GM12878 (cell line): Measurements from ENCODE around the gene CABP7. TPM values are rescaled to one million over a fixed set of nuclear protein-coding genes. Genes with fewer than 3 reads are reported as not detected.

Experiments
- ATAC-seq: fragments of 200-7000 bp; cut with Tn5 transposase; 3 replicates; pipeline ENCODE4 v1.9.1; 2020; ENCODE audit warnings: mild to moderate bottlenecking, moderate library complexity
- BruUV-seq: library from RNA; stranded (reverse); fragments of 400-500 nt; replicated peaks from 2 replicates; lab custom pipeline; 2021; lab: Mats Ljungman, UMichigan
- CTCF ChIA-PET: fragments of 300-600 bp; sonication (Branson Sonifier 250); formaldehyde crosslinking; extraction: SDS; loops from one replicate; lab custom pipeline; 2021; ENCODE audit warnings: inconsistent platforms; lab: Yijun Ruan, JAX
- POLR2A ChIA-PET: fragments of 350-600 bp; formaldehyde crosslinking; extraction: SDS; loops from one replicate; lab custom pipeline; 2021; ENCODE audit warnings: inconsistent platforms; lab: Charles Lee
- RAD21 ChIA-PET: fragments of 300-600 bp; sonication (Branson Sonifier 250); formaldehyde crosslinking; loops from one replicate; lab custom pipeline; 2023; ENCODE audit warnings: antibody characterized with exemption; ENCODE audit not compliant: unreplicated experiment; lab: Charles Lee
- SMC1A ChIA-PET: fragments of 300-600 bp; sonication (Branson Sonifier 250); formaldehyde crosslinking; loops from one replicate; lab custom pipeline; 2023; ENCODE audit not compliant: unreplicated experiment, uncharacterized antibody; lab: Charles Lee
- DNase-seq: peaks from one replicate; pipeline ENCODE4 v3.0.0-alpha.2; 2011; ENCODE audit warnings: low read depth, low spot score
- FAIRE-seq: peaks from 3 replicates; lab custom pipeline; 2011; peaks lifted over from hg19 to GRCh38; lab: Jason Lieb, UNC
- H2AFZ ChIP-seq: 2 replicates; pipeline ENCODE4 v1.6.0; 2011; ENCODE audit warnings: low read depth, low read length, control low read depth; ENCODE audit not compliant: control insufficient read depth
- H3K27ac ChIP-seq: 2 replicates; pipeline ENCODE4 v1.5.1; 2011; ENCODE audit warnings: control low read depth; ENCODE audit not compliant: control insufficient read depth, insufficient read depth
- H3K27me3 ChIP-seq, 2 experiments: replicated peaks in 1 of 2; 2 replicates each; pipeline versions ENCODE4 v1.6.0 to v1.6.1; 2011; ENCODE audit warnings: low read length in 1 of 2; ENCODE audit not compliant: control insufficient read depth in 2 of 2, insufficient read depth in 2 of 2
- H3K36me3 ChIP-seq, 2 experiments: 2 replicates each; pipeline ENCODE4 v1.5.1; 2011; ENCODE audit warnings: low read length in 1 of 2; ENCODE audit not compliant: control insufficient read depth in 2 of 2, insufficient read depth in 2 of 2
- H3K4me1 ChIP-seq: 2 replicates; pipeline ENCODE4 v1.6.1; 2011; ENCODE audit warnings: mild to moderate bottlenecking, low read length, moderate library complexity, mixed read lengths; ENCODE audit not compliant: control insufficient read depth, insufficient read depth
- H3K4me2 ChIP-seq: 2 replicates; pipeline ENCODE4 v1.6.0; 2011; ENCODE audit warnings: control low read depth; ENCODE audit not compliant: control insufficient read depth, insufficient read depth
- H3K4me3 ChIP-seq: fragments of 200-600 bp; sonication (generic); 2 replicates; pipeline ENCODE4 v1.5.1; 2016
- H3K79me2 ChIP-seq: 2 replicates; pipeline ENCODE4 v1.6.0; 2011; ENCODE audit warnings: low read length; ENCODE audit not compliant: control insufficient read depth, insufficient read depth
- H3K9ac ChIP-seq: 2 replicates; pipeline ENCODE4 v1.8.0; 2011; ENCODE audit warnings: low read length, control low read depth, mixed read lengths; ENCODE audit not compliant: control insufficient read depth, insufficient read depth
- H3K9me3 ChIP-seq: replicated peaks from 3 replicates; pipeline ENCODE4 v1.5.1; 2011; ENCODE audit warnings: mild to moderate bottlenecking, low read length; ENCODE audit not compliant: control insufficient read depth, insufficient read depth
- H4K20me1 ChIP-seq: 2 replicates; pipeline ENCODE4 v1.6.0; 2011; ENCODE audit not compliant: control insufficient read depth, insufficient read depth
- BHLHE40 ChIP-seq, 2 experiments: fragments of 450-650 bp in 1 of 2; IDR thresholded peaks; 2 replicates each; pipeline ENCODE4 v1.6.1; 2011 to 2017; ENCODE audit warnings: low read depth in 2 of 2, borderline replicate concordance in 1 of 2, improper control_type of control experiment in 1 of 2, low read length in 1 of 2, mild to moderate bottlenecking in 1 of 2
- ETV6 ChIP-seq, 2 experiments: fragments of 450-650 bp in 1 of 2; IDR thresholded peaks in 1 of 2; conservative IDR thresholded peaks in 1 of 2; 2 replicates each; pipeline ENCODE4 v1.6.1; 2014; ENCODE audit warnings: antibody characterized with exemption in 1 of 2, borderline replicate concordance in 1 of 2, low read depth in 1 of 2, mild to moderate bottlenecking in 1 of 2, moderate library complexity in 1 of 2
- HDAC6 ChIP-seq: fragments of 200-600 bp; sonication (generic); IDR thresholded peaks from one replicate; pipeline ENCODE4 v1.8.0; 2017; ENCODE audit warnings: antibody characterized with exemption; ENCODE audit not compliant: unreplicated experiment
- IKZF1 ChIP-seq: fragments of 450-650 bp; conservative IDR thresholded peaks from 2 replicates; pipeline ENCODE4 v1.6.1; 2017; ENCODE audit warnings: antibody characterized with exemption, mild to moderate bottlenecking
- KLF5 ChIP-seq: fragments of 450-650 bp; IDR thresholded peaks from 2 replicates; pipeline ENCODE4 v1.6.1; 2014; ENCODE audit warnings: mild to moderate bottlenecking; ENCODE audit not compliant: partially characterized antibody
- LARP7 ChIP-seq: fragments of 450-650 bp; IDR thresholded peaks from 2 replicates; pipeline ENCODE4 v1.6.1; 2017; ENCODE audit warnings: mild to moderate bottlenecking
- NFYA ChIP-seq: IDR thresholded peaks from 2 replicates; pipeline ENCODE4 v1.6.1; 2011; ENCODE audit warnings: low read depth, mild to moderate bottlenecking, low read length, improper control_type of control experiment, borderline replicate concordance
- RUNX3 ChIP-seq: IDR thresholded peaks from 2 replicates; pipeline ENCODE4 v1.6.1; 2012; ENCODE audit warnings: low read length, inconsistent platforms
- SREBF1 ChIP-seq: IDR thresholded peaks from 2 replicates; pipeline ENCODE4 v1.6.1; 2012; ENCODE audit warnings: mild to moderate bottlenecking, low read length
- ZSCAN29 ChIP-seq: fragments of 450-650 bp; IDR thresholded peaks from 2 replicates; pipeline ENCODE4 v1.6.1; 2017; ENCODE audit warnings: mild to moderate bottlenecking, moderate library complexity
- ZZZ3 ChIP-seq: IDR thresholded peaks from 2 replicates; pipeline ENCODE4 v1.6.1; 2011; ENCODE audit warnings: low read depth; ENCODE audit not compliant: control insufficient read depth, insufficient read length
- WGBS: methylation state at CpG from one replicate; pipeline ENCODE4 v1.1.6; 2016; ENCODE audit warnings: low lambda C conversion rate; ENCODE audit not compliant: insufficient replicate concordance, insufficient coverage; ENCODE audit errors: missing lambda C conversion rate; 5-methylcytosine and 5-hydroxymethylcytosine counted together
- in situ Hi-C: fragments of 300-500 bp; cut with MboI; formaldehyde crosslinking; loops from 9 replicates; pipeline ENCODE4 v1.14.3; 2018; ENCODE audit warnings: mixed read lengths
- intact Hi-C: fragments of 100-400 bp; cut with micrococcal nuclease; formaldehyde crosslinking; loops from one replicate; pipeline ENCODE4 v1.14.2; 2022; ENCODE audit not compliant: unreplicated experiment
- polyA plus RNA-seq, 11 experiments: library from polyadenylated mRNA; depleted of rRNA in 4 of 11; unstranded in 6 of 11; stranded (reverse) in 5 of 11; fragments of >200 nt; fragmentation: Nextera tagmentation in 4 of 11; fragmentation: Illumina TruSeq in 1 of 11; extraction: Ambion mirVana in 4 of 11; extraction: Trizol in 1 of 11; gene quantifications; 1 replicate in 1 of 11; 2 replicates in 10 of 11; pipeline versions ENCODE4 v1.2.1 to v1.2.3, GENCODE V29; 2011 to 2016; ENCODE audit warnings: inconsistent platforms in 2 of 11, missing spikeins in 2 of 11, low read depth in 1 of 11
- total RNA-seq, 4 experiments: library from RNA; depleted of rRNA in 3 of 4; stranded (reverse); fragments of >200 nt in 3 of 4; fragmentation: Illumina TruSeq in 1 of 4; extraction: Trizol in 1 of 4; gene quantifications; 2 replicates each; pipeline versions ENCODE4 v1.2.1 to v1.2.3, GENCODE V29; 2013 to 2021
- TF ChIP-seq, protein P1 (sequence below): IDR thresholded peaks from 2 replicates; pipeline ENCODE4 v1.6.1; 2011; ENCODE audit warnings: low read depth, mild to moderate bottlenecking, low read length, moderate library complexity, borderline replicate concordance; ENCODE audit errors: extremely low read depth
- TF ChIP-seq, protein P2 (sequence below): fragments of 450-650 bp; IDR thresholded peaks from 2 replicates; pipeline ENCODE4 v1.6.1; 2016; ENCODE audit warnings: mild to moderate bottlenecking, moderate library complexity, borderline replicate concordance
- TF ChIP-seq, protein P3 (sequence below): IDR thresholded peaks from 2 replicates; pipeline ENCODE4 v1.6.1; 2011; ENCODE audit warnings: low read depth, low read length, improper control_type of control experiment, borderline replicate concordance
- TF ChIP-seq, protein P4 (sequence below): IDR thresholded peaks from 2 replicates; pipeline ENCODE4 v1.6.1; 2012; ENCODE audit warnings: low read depth, low read length, improper control_type of control experiment

CABP7 gene
- total and polyA plus RNA-seq, 10 of the 15 experiments (the other 5 are each of a cell fraction or from before 2014, with no cell fraction given) = 0.02 to 0.18 (median 0.05) TPM; not detected in 5

DNA sequence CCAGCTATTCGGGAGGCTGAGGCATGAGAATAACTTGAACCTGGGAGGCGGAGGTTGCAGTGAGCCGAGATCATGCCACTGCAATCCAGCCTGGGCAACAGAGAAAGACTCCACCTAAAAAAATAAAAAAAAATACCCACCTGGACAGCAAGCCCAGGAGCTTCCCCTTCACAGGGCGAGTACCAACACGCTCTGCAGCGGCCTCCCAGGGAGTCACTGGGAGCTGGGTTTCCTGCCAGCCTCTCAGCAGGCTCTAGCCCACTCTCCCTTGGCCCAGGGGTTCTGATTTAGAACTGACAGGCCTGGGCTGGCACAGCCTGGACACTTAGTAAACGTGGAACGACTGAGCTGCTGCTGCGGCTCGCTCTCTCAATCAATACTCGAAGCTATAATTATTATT, 2.0 kb upstream of the CABP7 start:
- Histone ChIP-seq H3K27me3 (peaks cover 3 to 6% of the 10 kb centered on the region in 2 experiments; a peak in 2 of 4 replicates), H3K9ac (no peak overlapping the region), H3K27ac (no peak overlapping the region), H3K36me3 (no peaks in the 10 kb centered on the region), H3K4me1 (no peaks in the 10 kb centered on the region), H3K9me3 (no peaks in the 10 kb centered on the region), H2AFZ (no peak overlapping the region), H3K79me2 (no peaks in the 10 kb centered on the region), H3K4me3 (no peak overlapping the region), H3K4me2 (no peak overlapping the region), H4K20me1 (no peaks in the 10 kb centered on the region)
- POLR2A ChIA-PET = no interaction called here
- intact Hi-C loops (no loop called here), in situ Hi-C loops (no loop called here)
- DNase-seq = no peak
- FAIRE-seq = no peak
- ATAC-seq = no peak
- no TSS peak for BruUV-seq
- CTCF ChIA-PET = interaction anchor here (0.6 to 1.1 kb wide), 2 partner anchors 288 to 370 kb away, joined by 3 to 4 read pairs; no protein-coding TSS in a partner anchor
- SMC1A ChIA-PET = interaction anchor here (1.2 kb wide), 1 partner anchor 287 kb away, joined by 3 read pairs; no protein-coding TSS in a partner anchor
- 41% methylated on average over 11 of the region's 11 CpGs for WGBS
- RAD21 ChIA-PET = no interaction called here
- no peak for TF ChIP-seq SREBF1
- no peak for TF ChIP-seq RUNX3
- no peak for TF ChIP-seq LARP7
- TF ChIP-seq, protein P1, sequence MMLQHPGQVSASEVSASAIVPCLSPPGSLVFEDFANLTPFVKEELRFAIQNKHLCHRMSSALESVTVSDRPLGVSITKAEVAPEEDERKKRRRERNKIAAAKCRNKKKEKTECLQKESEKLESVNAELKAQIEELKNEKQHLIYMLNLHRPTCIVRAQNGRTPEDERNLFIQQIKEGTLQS = no peak
- no peak for TF ChIP-seq ZSCAN29
- TF ChIP-seq, protein P2, sequence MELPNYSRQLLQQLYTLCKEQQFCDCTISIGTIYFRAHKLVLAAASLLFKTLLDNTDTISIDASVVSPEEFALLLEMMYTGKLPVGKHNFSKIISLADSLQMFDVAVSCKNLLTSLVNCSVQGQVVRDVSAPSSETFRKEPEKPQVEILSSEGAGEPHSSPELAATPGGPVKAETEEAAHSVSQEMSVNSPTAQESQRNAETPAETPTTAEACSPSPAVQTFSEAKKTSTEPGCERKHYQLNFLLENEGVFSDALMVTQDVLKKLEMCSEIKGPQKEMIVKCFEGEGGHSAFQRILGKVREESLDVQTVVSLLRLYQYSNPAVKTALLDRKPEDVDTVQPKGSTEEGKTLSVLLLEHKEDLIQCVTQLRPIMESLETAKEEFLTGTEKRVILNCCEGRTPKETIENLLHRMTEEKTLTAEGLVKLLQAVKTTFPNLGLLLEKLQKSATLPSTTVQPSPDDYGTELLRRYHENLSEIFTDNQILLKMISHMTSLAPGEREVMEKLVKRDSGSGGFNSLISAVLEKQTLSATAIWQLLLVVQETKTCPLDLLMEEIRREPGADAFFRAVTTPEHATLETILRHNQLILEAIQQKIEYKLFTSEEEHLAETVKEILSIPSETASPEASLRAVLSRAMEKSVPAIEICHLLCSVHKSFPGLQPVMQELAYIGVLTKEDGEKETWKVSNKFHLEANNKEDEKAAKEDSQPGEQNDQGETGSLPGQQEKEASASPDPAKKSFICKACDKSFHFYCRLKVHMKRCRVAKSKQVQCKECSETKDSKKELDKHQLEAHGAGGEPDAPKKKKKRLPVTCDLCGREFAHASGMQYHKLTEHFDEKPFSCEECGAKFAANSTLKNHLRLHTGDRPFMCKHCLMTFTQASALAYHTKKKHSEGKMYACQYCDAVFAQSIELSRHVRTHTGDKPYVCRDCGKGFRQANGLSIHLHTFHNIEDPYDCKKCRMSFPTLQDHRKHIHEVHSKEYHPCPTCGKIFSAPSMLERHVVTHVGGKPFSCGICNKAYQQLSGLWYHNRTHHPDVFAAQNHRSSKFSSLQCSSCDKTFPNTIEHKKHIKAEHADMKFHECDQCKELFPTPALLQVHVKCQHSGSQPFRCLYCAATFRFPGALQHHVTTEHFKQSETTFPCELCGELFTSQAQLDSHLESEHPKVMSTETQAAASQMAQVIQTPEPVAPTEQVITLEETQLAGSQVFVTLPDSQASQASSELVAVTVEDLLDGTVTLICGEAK = no peak
- TF ChIP-seq HDAC6 = no peak
- TF ChIP-seq, protein P3, sequence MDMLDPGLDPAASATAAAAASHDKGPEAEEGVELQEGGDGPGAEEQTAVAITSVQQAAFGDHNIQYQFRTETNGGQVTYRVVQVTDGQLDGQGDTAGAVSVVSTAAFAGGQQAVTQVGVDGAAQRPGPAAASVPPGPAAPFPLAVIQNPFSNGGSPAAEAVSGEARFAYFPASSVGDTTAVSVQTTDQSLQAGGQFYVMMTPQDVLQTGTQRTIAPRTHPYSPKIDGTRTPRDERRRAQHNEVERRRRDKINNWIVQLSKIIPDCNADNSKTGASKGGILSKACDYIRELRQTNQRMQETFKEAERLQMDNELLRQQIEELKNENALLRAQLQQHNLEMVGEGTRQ = no peak
- no peak for TF ChIP-seq BHLHE40 (IDR thresholded peaks at IDR 0.05; ENCODE audit: borderline replicate concordance in 1 of 2, low read depth in 2 of 2, low read length in 1 of 2)
- TF ChIP-seq IKZF1 = no peak
- no peak for TF ChIP-seq KLF5
- no peak for TF ChIP-seq NFYA
- no peak for TF ChIP-seq ZZZ3
- TF ChIP-seq ETV6 (conservative IDR thresholded peaks at IDR 0.05 in 1 of 2, IDR thresholded peaks at IDR 0.05 in 1 of 2; ENCODE audit: borderline replicate concordance in 1 of 2, low read depth in 1 of 2) = no peak
- TF ChIP-seq, protein P4, sequence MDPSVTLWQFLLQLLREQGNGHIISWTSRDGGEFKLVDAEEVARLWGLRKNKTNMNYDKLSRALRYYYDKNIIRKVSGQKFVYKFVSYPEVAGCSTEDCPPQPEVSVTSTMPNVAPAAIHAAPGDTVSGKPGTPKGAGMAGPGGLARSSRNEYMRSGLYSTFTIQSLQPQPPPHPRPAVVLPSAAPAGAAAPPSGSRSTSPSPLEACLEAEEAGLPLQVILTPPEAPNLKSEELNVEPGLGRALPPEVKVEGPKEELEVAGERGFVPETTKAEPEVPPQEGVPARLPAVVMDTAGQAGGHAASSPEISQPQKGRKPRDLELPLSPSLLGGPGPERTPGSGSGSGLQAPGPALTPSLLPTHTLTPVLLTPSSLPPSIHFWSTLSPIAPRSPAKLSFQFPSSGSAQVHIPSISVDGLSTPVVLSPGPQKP = no peak
